Measurements from ENCODE around the gene TMCC3. TPM values are rescaled to one million over a fixed set of nuclear protein-coding genes. Genes with fewer than 3 reads are reported as not detected.

TMCC3 gene
- total RNA-seq, 2 donors from 2014 or later, result 2.5 to 4.2 TPM

DNA sequence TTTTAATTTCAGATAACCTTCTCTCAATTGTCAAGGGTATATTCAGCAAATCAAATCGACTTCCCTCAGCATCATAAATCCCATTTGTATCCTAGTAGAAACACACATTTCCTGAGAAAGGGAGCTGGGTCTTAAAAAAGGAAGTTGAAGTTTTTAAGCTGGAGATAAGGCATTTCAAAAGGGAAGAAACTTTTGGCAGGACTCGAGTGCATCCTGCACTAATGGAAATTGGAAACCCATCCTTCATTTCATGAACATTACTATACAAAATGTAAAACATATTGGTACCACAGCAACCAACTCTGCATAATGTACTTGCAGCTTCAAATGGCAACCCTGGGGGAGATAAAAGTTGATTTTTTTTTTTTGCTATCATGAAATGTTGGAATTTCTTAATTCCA lies 23.7 kb upstream of the TMCC3 start:
- DNase-seq, result no peak
- no peaks in the 10 kb centered on the region for H3K4me1 ChIP-seq (ENCODE audit: control insufficient read depth, insufficient read depth, low read length)
- Mint-ChIP-seq H3K4me1 (peaks cover 2% of the 10 kb centered on the region), H3K36me3 (ENCODE audit: low read depth) (no peaks in the 10 kb centered on the region), H3K27ac (no peak overlapping the region), H3K9me3 (no peaks in the 10 kb centered on the region), H3K27me3 (ENCODE audit: insufficient read depth) (no peaks in the 10 kb centered on the region), H3K4me3 (no peak overlapping the region)
- TF ChIP-seq, protein P1, sequence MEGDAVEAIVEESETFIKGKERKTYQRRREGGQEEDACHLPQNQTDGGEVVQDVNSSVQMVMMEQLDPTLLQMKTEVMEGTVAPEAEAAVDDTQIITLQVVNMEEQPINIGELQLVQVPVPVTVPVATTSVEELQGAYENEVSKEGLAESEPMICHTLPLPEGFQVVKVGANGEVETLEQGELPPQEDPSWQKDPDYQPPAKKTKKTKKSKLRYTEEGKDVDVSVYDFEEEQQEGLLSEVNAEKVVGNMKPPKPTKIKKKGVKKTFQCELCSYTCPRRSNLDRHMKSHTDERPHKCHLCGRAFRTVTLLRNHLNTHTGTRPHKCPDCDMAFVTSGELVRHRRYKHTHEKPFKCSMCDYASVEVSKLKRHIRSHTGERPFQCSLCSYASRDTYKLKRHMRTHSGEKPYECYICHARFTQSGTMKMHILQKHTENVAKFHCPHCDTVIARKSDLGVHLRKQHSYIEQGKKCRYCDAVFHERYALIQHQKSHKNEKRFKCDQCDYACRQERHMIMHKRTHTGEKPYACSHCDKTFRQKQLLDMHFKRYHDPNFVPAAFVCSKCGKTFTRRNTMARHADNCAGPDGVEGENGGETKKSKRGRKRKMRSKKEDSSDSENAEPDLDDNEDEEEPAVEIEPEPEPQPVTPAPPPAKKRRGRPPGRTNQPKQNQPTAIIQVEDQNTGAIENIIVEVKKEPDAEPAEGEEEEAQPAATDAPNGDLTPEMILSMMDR (conservative IDR thresholded peaks at IDR 0.05), result no peak
- H3K9ac ChIP-seq (ENCODE audit: extremely low read depth, low read length, poor library complexity, severe bottlenecking), result no peak overlapping the region
- H3K9me3 ChIP-seq (ENCODE audit: control insufficient read depth, low read length), result no peaks in the 10 kb centered on the region
- H3K4me3 ChIP-seq (ENCODE audit: low read length), result no peak overlapping the region
- H3K36me3 ChIP-seq (ENCODE audit: control insufficient read depth, insufficient read depth, low read length), result no peaks in the 10 kb centered on the region
- WGBS, 2 experiments (ENCODE audit: insufficient coverage in 1 of 2, insufficient read length in 1 of 2), result 64% methylated on average over 2 of the region's 2 CpGs; no CpG with 5 or more reads in 1 of the 2 experiments
- H3K27ac ChIP-seq (ENCODE audit: low read depth, low read length), result no peak overlapping the region
- no peaks in the 10 kb centered on the region for H3K27me3 ChIP-seq (ENCODE audit: control insufficient read depth, insufficient read depth, low read length, poor library complexity, severe bottlenecking)

DNA sequence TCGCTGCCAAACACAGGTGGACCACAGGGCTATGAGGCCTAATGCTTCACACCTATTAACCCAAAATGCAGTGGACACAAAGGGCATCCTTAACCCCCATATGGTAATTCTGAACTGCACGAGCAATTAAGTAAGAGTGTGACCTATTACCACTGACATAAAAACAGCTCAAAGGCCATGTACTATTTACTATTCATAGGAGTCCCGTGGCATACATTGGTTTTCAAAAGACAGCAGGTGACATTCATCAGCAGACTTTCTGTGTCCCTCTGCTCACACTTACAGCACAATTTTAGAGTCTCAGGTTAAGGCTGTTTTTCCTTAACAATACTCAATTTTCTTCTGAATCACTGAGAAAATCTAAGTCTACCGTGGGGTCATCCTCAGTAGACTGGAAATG lies 23.1 kb upstream of the TMCC3 start:
- no peak overlapping the region for H3K27ac Mint-ChIP-seq

GRCh38 chr12:94671917-94672316 lies 21.6 kb upstream of the TMCC3 start:
- no peak overlapping the region for H3K9ac ChIP-seq (ENCODE audit: extremely low read depth, low read length, poor library complexity, severe bottlenecking)
- H3K4me3 ChIP-seq (ENCODE audit: low read length), result no peak overlapping the region
- H3K4me1 ChIP-seq (ENCODE audit: control insufficient read depth, insufficient read depth, low read length), result no peaks in the 10 kb centered on the region
- Mint-ChIP-seq H3K4me1 (no peaks in the 10 kb centered on the region), H3K27ac (no peak overlapping the region), H3K4me3 (no peak overlapping the region), H3K9me3 (no peaks in the 10 kb centered on the region), H3K36me3 (ENCODE audit: low read depth) (no peaks in the 10 kb centered on the region), H3K27me3 (ENCODE audit: insufficient read depth) (no peaks in the 10 kb centered on the region)
- H3K27ac ChIP-seq (ENCODE audit: low read depth, low read length), result no peak overlapping the region
- WGBS, 2 experiments (ENCODE audit: insufficient coverage in 1 of 2, insufficient read length in 1 of 2), result 83% methylated on average over 1 of the region's 1 CpG; no CpG with 5 or more reads in 1 of the 2 experiments
- DNase-seq, result no peak
- TF ChIP-seq, protein P1 (conservative IDR thresholded peaks at IDR 0.05), result no peak
- H3K27me3 ChIP-seq (ENCODE audit: control insufficient read depth, insufficient read depth, low read length, poor library complexity, severe bottlenecking), result no peaks in the 10 kb centered on the region
- no peaks in the 10 kb centered on the region for H3K36me3 ChIP-seq (ENCODE audit: control insufficient read depth, insufficient read depth, low read length)
- H3K9me3 ChIP-seq (ENCODE audit: control insufficient read depth, low read length), result no peaks in the 10 kb centered on the region

More for the DNA sequence above, 23.1 kb upstream of the TMCC3 start:
- TF ChIP-seq, protein P1 (conservative IDR thresholded peaks at IDR 0.05), result no peak
- no peaks in the 10 kb centered on the region for H3K4me1 Mint-ChIP-seq
- no peaks in the 10 kb centered on the region for H3K9me3 Mint-ChIP-seq
- H3K36me3 Mint-ChIP-seq (ENCODE audit: low read depth), result no peaks in the 10 kb centered on the region
- no peak overlapping the region for H3K9ac ChIP-seq (ENCODE audit: extremely low read depth, low read length, poor library complexity, severe bottlenecking)
- no peak overlapping the region for H3K4me3 Mint-ChIP-seq
- no peaks in the 10 kb centered on the region for H3K4me1 ChIP-seq (ENCODE audit: control insufficient read depth, insufficient read depth, low read length)
- DNase-seq, result no peak
- no peaks in the 10 kb centered on the region for H3K36me3 ChIP-seq (ENCODE audit: control insufficient read depth, insufficient read depth, low read length)
- no peaks in the 10 kb centered on the region for H3K9me3 ChIP-seq (ENCODE audit: control insufficient read depth, low read length)
- no peak overlapping the region for H3K4me3 ChIP-seq (ENCODE audit: low read length)
- no peak overlapping the region for H3K27ac ChIP-seq (ENCODE audit: low read depth, low read length)
- 73 to 91% methylated on average over 2 to 4 of the region's 4 CpGs for WGBS, 2 experiments (ENCODE audit: insufficient coverage in 1 of 2, insufficient read length in 1 of 2)
- H3K27me3 Mint-ChIP-seq (ENCODE audit: insufficient read depth), result no peaks in the 10 kb centered on the region
- H3K27me3 ChIP-seq (ENCODE audit: control insufficient read depth, insufficient read depth, low read length, poor library complexity, severe bottlenecking), result no peaks in the 10 kb centered on the region

All from endodermal cell (in vitro differentiated cells).